Cardiac muscle cell (in vitro differentiated cells and primary cell): ENCODE data around the gene SDHAF2. TPM values are rescaled to one million over a fixed set of nuclear protein-coding genes. Genes with fewer than 3 reads are reported as not detected.
A peak's percentile ranks its signal among the peaks of the same experiment; 100 is the strongest.
"Not testable (repeated sequence)": the region's sequence is repeated elsewhere in the genome, so short reads cannot be mapped to it uniquely, and the experiment has no call there.

Experiments
- DNase-seq, 2 donors: peaks; one replicate each; pipeline versions ENCODE4 v3.0.0 to v3.0.0-alpha.2; 2010 to 2017; ENCODE audit warnings: low read depth in 1 of 2, low spot score in 1 of 2
- H3K27ac ChIP-seq: fragments of 200-600 bp; sonication (generic); 2 replicates; pipeline ENCODE4 v1.5.1; 2016
- H3K27me3 ChIP-seq: fragments of 200-600 bp; sonication (generic); 2 replicates; pipeline ENCODE4 v1.6.0; 2016; ENCODE audit warnings: control low read depth
- H3K36me3 ChIP-seq: fragments of 200-600 bp; sonication (generic); 2 replicates; pipeline ENCODE4 v1.5.1; 2016; ENCODE audit warnings: control low read depth
- H3K4me1 ChIP-seq: fragments of 200-600 bp; sonication (generic); 2 replicates; pipeline ENCODE4 v1.8.1; 2017; ENCODE audit warnings: low read depth, mild to moderate bottlenecking, mixed run types
- H3K4me3 ChIP-seq: fragments of 200-600 bp; sonication (generic); 2 replicates; pipeline ENCODE4 v1.5.1; 2016; ENCODE audit warnings: mild to moderate bottlenecking
- H3K9me3 ChIP-seq: fragments of 200-600 bp; sonication (generic); 2 replicates; pipeline ENCODE4 v1.5.1; 2017; ENCODE audit warnings: low read depth, mild to moderate bottlenecking, control low read depth
- polyA plus RNA-seq: library from polyadenylated mRNA; unstranded; fragments of >200 nt; fragmentation: Nextera tagmentation; extraction: Ambion mirVana; gene quantifications from 2 replicates; pipeline ENCODE4 v1.2.1, GENCODE V29; 2016
- total RNA-seq: library from RNA; depleted of rRNA; stranded (reverse); fragments of >200 nt; gene quantifications from 2 replicates; pipeline ENCODE4 v1.2.3, GENCODE V29; 2016
- TF ChIP-seq, protein P1 (sequence below): IDR thresholded peaks from 2 replicates; pipeline ENCODE4 v1.5.1; 2012; ENCODE audit warnings: low read depth, mild to moderate bottlenecking, low read length

SDHAF2 gene
- total and polyA plus RNA-seq, 2 experiments from 2014 or later = 21.3 to 67.4 TPM

DNA sequence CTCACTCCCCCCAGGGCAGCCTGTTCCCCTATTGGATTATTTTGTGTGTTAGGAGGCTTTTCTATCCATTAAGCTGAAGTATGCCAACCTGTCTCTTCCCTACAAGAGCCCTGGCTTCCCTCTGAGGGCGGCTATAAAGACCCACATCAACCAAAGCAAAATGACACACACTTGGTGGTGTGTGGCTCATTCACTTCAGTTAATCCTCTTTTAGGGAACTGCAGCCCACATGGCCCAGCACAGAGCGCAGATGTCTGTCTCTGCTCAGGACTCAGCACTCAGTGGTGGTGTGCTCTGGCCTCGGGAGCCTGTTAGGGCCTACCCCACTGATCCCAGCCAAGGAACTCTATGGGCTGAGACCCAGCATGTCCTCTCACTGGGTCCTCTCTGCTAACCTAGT lies 46.4 kb downstream of the SDHAF2 start:
- no peaks in the 10 kb centered on the region for H3K27me3 ChIP-seq
- TF ChIP-seq, protein P1, sequence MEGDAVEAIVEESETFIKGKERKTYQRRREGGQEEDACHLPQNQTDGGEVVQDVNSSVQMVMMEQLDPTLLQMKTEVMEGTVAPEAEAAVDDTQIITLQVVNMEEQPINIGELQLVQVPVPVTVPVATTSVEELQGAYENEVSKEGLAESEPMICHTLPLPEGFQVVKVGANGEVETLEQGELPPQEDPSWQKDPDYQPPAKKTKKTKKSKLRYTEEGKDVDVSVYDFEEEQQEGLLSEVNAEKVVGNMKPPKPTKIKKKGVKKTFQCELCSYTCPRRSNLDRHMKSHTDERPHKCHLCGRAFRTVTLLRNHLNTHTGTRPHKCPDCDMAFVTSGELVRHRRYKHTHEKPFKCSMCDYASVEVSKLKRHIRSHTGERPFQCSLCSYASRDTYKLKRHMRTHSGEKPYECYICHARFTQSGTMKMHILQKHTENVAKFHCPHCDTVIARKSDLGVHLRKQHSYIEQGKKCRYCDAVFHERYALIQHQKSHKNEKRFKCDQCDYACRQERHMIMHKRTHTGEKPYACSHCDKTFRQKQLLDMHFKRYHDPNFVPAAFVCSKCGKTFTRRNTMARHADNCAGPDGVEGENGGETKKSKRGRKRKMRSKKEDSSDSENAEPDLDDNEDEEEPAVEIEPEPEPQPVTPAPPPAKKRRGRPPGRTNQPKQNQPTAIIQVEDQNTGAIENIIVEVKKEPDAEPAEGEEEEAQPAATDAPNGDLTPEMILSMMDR = no peak
- no peak for DNase-seq
- peaks cover 5% of the 10 kb centered on the region for H3K4me1 ChIP-seq
- H3K27ac ChIP-seq = no peak overlapping the region
- no peak overlapping the region for H3K4me3 ChIP-seq
- H3K36me3 ChIP-seq = no peaks in the 10 kb centered on the region
- H3K9me3 ChIP-seq = no peaks in the 10 kb centered on the region

DNA sequence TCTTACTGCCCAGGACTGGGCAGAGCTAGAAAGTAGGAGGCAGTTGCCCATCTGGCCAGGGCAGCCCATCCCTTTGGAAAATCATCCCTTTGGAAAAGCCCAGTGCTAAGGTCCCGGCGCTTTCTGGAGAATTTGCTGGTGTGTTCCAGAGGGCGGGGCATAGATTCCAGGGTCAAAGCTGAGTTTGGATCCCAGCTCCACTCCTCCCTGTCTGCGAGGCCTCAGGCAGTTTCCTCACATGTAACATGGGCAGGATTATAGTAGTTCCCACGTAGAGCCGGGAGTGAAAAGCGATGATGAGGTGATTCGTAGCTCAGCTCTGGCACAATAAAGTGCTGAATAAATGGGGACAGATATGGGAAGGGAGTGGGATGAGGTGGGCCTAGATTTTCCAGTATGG lies 47.2 kb downstream of the SDHAF2 start:
- peaks cover 5% of the 10 kb centered on the region for H3K4me1 ChIP-seq
- H3K9me3 ChIP-seq = no peaks in the 10 kb centered on the region
- H3K27me3 ChIP-seq = no peaks in the 10 kb centered on the region
- no peak overlapping the region for H3K27ac ChIP-seq
- H3K4me3 ChIP-seq = no peak overlapping the region
- TF ChIP-seq, protein P1 = no peak
- no peaks in the 10 kb centered on the region for H3K36me3 ChIP-seq
- no peak for DNase-seq

DNA sequence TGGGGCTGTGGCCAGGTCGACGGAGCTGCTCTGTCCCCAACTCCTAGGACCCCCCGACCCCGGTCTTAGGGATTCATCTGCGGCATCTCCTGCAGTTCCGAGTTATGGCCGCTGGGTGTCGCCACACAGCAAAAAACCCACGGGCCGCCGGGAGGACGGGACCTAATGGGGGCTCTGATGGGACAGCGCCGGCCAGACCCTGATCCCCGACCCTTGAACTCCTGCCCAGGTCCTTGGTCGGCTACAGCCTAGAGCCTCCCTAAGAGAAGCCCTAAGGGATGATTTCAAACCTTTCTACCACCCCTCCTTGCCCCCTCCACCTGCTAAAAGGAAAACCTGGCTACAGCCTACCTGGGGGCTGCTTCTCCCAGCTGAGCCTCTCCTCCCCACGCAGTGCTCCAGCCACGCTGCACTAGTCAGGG lies 47.8 kb downstream of the SDHAF2 start:
- DNase-seq = peak in 1 of 2 donors; percentile 61

DNA sequence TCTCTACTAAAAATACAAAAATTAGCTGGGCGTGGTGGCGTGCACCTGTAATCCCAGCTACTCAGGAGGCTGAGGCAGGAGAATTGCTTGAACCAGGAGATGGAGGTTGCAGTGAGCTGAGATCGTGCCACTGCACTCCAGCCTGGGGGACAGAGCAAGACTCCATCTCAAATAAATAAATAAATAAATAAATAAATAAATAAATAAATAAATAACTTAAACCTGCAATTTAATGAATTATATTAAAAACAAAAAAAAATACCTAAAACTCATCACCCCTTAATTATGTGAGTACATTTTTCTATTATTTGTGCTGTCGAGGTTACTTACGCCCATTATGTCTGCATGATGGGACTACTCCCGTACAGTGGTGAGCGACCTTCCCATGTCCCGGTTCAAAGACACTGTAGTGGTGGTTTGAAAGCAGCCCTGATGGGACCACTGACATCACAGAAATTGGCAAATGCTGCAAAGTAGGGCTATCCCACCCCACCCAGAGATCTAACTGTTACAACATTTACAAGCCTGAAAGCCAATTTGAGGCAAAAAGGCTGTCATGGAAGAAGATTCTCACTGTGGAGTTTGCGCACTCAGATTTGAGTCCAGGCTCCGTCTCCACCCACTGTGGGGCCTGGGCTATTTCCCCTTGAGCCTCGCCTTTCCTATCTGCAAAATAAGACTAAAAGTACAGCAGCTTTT lies 49.6 kb downstream of the SDHAF2 start:
- not testable (repeated sequence) for H3K9me3 ChIP-seq, H3K36me3 ChIP-seq, H3K4me1 ChIP-seq, H3K27me3 ChIP-seq, DNase-seq, H3K4me3 ChIP-seq, H3K27ac ChIP-seq

More for the DNA sequence above, 47.8 kb downstream of the SDHAF2 start:
- TF ChIP-seq, protein P1 = peak; percentile 89
- Histone ChIP-seq H3K4me1 (peaks cover 5% of the 10 kb centered on the region), H3K27ac (no peak overlapping the region), H3K4me3 (no peak overlapping the region), H3K36me3 (no peaks in the 10 kb centered on the region), H3K27me3 (no peaks in the 10 kb centered on the region), H3K9me3 (no peaks in the 10 kb centered on the region)

DNA sequence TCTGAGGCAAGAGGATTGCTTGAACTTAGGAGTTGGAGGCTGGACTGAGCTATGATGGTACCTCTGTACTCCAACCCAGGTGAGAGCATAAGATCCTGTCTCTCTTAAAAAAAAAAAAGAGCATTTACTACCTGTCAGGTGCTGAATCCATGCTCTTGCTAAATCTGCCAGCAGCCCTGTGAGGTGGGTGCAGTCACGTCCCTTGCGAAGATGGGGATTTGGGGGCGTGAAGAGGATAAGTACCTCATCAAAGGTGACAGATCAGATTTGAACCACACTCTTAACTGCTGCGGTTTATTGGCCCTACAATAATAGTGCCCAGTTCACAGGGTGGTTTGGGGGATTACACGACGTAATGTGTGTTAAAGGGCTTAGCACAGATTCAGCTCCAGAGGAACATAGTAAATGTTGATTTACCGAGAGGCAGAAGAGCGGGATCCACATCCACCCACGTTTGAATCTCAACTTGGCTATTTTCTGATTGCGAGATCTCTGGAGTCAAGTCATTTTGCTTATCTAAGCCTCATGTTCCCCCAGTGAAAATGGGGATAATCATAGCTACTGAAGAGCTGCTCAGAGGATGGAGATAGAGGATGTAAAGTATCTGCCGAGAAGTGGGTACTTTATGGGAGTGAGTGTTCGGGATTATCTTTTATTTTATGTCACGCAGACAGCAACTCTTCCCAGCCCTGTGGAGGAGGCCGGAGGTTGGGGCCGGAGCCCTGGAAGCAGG lies 50.5 kb downstream of the SDHAF2 start:
- Histone ChIP-seq H3K27me3 (no peaks in the 10 kb centered on the region), H3K4me1 (peaks cover 5% of the 10 kb centered on the region), H3K36me3 (no peaks in the 10 kb centered on the region), H3K9me3 (no peaks in the 10 kb centered on the region), H3K27ac (no peak overlapping the region), H3K4me3 (no peak overlapping the region)
- no peak for DNase-seq
- TF ChIP-seq, protein P1 = no peak

DNA sequence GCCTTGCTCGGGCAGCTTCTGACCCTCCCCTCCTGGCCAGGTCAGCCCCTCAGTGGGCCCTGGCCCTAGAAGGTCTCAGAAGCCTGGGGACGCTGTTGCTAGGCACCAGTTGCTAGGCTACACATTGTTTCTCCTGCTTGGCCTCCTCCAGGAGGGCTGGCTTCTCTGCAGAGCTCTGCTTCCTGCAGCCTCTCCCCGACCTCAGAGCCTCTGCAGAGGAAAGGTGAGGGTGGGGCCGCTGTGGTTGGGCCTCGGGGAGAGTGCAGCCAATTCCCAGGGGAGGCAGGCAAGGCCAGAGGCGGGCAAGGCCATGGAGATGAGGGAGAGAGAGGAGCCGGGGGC lies 51.0 kb downstream of the SDHAF2 start:
- peaks cover 5% of the 10 kb centered on the region for H3K4me1 ChIP-seq

More for the DNA sequence above, 51.0 kb downstream of the SDHAF2 start:
- TF ChIP-seq, protein P1 = no peak
- Histone ChIP-seq H3K27me3 (no peaks in the 10 kb centered on the region), H3K9me3 (no peaks in the 10 kb centered on the region), H3K36me3 (no peaks in the 10 kb centered on the region), H3K4me3 (no peak overlapping the region), H3K27ac (no peak overlapping the region)
- peak; percentile 43 to 89 for DNase-seq
